HG03175 (cell line): ENCODE data around the gene MCF2L.

ENCODE experiments used
- ATAC-seq: cut with Tn5 transposase; IDR thresholded peaks from one replicate; pipeline ENCODE4 v1.9.1; 2021; ENCODE audit warnings: mild to moderate bottlenecking, moderate library complexity; ENCODE audit not compliant: unreplicated experiment

MCF2L gene

GRCh38 chr13:113060557-113061270, 91.7 kb downstream of the MCF2L start:
- no peak for ATAC-seq

DNA sequence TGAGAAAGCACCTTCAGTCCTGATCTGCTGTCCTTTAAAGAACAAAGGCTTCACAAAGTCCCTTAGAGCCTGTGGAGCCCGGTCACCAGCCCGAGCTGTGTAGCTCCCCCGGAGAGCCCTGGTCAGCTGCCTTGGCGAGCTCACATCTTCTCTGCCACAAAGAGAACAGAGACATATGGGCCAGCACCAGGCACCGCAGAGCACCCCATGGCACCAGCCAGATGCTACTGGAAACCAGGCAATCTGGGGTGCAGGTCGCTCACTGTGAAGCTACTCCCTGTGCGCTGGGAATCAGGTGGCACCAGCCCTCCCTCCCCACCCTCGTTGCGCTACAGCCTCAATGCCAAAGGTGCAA, 92.2 kb downstream of the MCF2L start:
- ATAC-seq: no peak

DNA sequence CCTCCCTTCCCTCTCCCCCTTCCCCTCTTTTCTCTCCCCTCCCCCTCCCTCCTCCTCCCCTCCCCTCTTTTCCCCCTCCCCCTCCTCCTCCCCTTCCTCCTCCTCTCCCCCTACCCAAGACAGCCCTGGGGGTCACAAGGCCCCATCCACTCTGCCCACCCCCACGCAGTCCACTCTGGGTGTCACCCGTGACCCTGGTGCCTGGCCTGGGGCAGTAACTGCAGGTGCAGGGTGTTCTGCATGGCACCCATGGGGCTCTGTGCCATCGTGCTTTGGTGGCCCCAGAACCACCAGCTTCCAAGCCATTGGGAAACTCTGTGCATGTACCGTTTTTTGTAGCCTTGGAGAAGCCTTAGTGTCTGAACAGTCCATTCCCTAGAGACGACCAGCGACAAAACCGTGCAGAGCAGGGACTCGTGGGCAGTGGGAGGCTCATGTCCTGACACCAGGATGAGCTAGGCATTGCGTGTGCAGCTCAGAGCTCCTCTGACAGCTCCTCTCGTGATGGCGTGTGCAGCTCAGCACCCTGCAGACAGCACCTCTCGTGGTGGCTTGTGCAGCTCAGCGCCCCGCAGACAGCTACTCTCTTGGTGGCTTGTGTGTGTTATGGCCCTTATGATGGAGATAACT, 92.9 kb downstream of the MCF2L start:
- no peak for ATAC-seq

GRCh38 chr13:113062691-113063090, 93.7 kb downstream of the MCF2L start:
- ATAC-seq: no peak

DNA sequence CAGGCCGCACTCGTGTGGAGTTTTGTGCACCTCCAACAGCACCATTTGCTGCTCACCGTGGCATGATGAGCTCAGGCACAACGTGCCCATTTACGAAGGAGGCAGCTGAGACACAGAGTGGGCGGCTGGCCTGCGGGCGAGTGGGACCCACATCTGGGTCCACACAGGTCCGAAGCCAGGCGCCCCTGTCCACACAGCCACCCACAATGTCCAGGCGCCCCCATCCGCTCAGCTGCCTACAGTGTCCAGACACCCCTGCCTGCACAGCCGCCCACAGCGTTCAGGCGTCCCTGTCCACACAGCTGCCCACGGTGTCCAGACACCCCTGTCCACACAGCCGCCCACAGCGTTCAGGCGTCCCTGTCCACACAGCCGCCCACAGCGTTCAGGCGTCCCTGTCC, 94.1 kb downstream of the MCF2L start:
- no peak for ATAC-seq

DNA sequence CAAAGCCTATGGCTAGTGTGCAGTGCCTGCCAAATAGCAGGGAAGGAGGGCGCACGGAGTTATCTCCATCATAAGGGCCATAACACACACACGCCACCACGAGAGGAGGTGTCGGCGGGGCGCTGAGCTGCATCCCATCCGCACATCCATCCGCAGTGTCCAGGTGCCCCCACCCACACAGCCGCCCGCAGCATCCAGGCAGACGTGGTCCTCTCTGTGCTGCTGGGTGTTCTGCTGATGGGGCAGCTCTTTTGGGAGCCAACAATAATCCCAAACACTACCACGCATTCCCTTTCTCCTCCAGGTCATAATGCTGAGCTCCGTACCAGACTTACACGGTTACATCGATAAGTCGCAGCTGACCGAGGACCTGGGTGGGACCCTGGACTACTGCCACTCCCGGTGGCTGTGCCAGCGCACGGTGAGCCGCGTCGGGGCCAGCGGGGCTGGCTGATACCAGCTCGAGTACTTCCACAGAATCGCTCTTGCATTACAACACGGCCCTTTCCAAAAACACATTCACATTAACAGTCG, 95.1 kb downstream of the MCF2L start:
- no peak for ATAC-seq

DNA sequence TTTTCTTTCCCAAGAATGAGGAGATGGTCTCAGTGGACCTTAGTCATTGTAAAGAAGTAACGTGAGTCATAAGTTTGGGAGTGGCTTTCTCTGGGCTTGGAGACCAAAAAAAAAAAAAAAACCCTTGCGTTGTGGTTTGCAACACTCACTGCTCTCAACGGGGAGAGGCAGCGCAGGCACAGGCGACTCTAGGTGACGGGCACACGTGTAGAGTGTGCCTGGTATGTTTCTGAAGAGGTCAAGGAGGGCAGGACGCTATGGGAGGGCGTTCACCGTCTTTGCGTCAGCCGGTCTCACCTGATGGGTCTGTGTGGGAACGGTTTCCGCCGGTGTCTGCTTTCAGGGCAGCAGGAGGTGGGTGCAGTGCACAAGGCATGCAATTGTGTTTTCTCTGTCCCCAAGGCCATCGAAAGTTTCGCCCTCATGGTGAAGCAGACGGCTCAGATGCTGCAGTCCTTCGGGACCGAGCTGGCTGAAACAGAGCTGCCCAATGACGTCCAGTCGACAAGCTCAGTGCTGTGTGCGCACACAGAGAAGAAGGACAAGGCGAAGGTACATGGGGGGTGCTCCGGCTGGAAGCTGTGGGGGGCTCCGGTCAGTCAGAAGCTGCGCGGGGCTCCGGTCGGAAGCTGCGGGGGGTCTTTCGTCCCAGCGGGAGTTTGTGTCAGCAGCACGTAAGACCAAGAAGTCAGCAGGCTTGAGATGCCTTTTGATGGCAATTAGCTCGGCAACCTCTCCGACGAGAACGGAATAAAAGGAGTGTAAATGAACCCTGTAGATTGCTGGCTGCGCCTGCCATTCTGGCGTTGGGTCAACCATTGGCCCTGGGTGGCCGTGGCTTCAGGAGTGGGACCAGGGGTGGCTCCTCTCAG, 95.8 kb downstream of the MCF2L start:
- ATAC-seq: no peak

GRCh38 chr13:113065406-113066141, 96.6 kb downstream of the MCF2L start:
- ATAC-seq: no peak

DNA sequence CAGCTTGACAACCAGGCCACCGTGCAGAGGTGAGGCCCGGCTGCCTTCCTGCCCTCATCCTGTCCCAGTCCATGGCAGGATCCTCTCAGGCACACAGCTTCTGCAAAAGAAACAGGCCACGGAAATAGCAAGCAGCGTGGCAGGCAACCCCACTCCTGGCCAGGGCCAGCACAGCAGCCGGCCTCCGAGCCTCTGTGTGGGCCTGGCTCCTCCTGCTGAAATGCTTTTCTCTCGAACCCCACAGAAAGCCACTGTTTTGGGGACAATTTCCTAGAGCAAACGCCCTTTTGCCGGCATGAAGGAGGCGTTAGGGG, 97.1 kb downstream of the MCF2L start:
- ATAC-seq: no peak

DNA sequence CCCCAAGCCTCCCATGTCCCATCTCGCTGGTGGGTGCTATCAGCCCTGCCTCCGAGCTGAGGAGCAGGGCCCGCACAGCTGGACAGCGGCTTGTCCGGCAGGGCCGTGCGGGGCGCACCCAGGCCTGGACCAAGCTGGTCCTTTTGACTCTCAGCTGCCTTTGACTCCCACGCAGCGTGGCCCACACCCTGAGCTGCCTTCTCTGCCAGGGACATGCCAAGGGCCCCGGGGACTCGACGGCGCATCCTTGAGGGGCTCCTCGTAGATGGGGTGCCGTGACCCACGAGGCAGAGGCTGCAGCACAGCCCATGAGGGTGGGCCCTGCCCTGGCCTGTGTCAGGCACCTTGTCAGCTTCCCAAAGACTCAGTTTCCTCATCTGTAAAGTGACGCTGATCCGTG, 97.7 kb downstream of the MCF2L start:
- ATAC-seq: no peak

- ATAC-seq: no peak
Observed at GRCh38 chr13:113069861-113070805, 101.1 kb downstream of the MCF2L start.

- ATAC-seq: no peak
Observed at GRCh38 chr13:113070855-113071254, 101.8 kb downstream of the MCF2L start.

GRCh38 chr13:113072376-113072775, 103.4 kb downstream of the MCF2L start:
- no peak for ATAC-seq

DNA sequence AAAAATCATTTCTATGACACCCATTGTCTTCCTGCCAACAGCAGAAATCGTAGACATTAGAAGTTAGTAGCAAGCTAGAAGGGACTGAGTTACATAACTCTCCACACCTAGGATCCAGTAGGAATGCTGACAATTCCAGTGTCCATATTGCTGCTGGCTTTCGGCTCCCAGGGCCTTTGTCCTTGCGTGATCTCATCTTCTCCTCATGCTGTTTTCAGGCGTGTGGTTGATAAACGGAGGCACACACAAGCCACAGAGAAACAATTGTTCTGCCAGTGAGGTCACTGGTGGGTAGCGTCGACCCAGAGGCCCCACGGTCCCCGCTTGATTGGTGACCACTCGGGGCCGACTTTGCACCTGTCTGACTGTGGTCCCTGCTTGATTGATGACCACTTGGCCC, 104.9 kb downstream of the MCF2L start:
- no peak for ATAC-seq

DNA sequence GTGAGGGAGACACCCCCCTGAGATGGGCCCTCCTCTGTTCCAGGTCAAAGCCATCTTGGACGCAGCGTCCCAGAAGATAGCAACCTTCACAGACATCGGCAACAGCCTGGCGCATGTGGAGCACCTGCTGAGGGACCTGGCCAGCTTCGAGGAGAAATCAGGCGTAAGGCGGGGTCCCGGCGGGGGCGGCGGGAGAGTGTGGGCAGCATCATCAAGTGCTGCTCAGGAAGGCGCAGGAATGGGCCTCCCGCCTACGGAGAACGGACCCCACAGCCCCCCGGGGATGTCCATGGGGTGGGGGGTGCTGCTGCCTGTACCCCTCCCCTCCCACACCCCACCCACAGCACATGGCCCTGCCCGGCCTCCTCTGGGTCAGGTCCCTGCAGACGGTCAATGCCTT, 105.4 kb downstream of the MCF2L start:
- no peak for ATAC-seq

DNA sequence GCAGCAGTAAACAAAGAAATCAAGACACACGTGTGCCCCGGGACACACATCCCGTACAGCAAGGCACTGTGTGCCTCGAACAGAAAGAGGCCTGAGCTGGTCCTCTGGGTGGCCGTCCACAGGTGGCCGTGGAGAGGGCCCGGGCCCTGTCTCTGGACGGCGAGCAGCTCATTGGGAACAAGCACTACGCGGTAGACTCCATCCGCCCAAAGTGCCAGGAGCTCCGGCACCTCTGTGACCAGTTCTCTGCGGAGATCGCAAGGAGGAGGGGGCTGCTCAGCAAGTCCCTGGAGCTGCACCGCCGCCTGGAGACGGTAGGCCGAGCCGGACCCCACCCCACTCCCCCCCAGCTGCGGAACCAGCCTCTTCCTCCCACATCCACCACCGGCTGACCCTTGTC, 105.9 kb downstream of the MCF2L start:
- no peak for ATAC-seq

DNA sequence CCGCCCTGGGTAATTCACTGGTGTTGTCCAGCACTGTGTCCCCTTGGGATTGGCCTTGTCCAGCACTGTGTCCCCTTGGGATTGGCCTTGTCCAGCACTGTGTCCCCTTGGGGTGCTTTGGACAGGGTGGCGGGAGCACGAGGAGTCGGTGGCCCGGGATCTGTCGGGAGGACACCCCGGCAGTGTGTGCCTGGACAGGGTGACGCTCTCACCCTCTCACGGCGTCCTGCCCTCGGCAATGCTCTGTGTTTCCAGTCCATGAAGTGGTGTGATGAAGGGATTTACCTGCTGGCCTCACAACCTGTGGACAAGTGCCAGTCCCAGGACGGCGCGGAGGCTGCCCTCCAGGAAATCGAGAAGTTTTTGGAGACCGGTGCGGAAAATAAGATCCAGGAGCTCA, 106.7 kb downstream of the MCF2L start:
- ATAC-seq: no peak

GRCh38 chr13:113076681-113077401, 107.8 kb downstream of the MCF2L start:
- ATAC-seq: no peak

GRCh38 chr13:113077566-113077952, 108.5 kb downstream of the MCF2L start:
- ATAC-seq: no peak
